Activated B cell treated with CpG ODN at 0.5 μM for 24 hours (primary cell): ENCODE data around the gene CYB561A3. TPM values are rescaled to one million over a fixed set of nuclear protein-coding genes. Genes with fewer than 3 reads are reported as not detected.
A peak's percentile ranks its signal among the peaks of the same experiment; 100 is the strongest.

Source experiments
- ATAC-seq: fragments of 200-7000 bp; cut with Tn5 transposase; one replicate; pipeline ENCODE4 v1.10.0; 2021; ENCODE audit warnings: low read depth, mild to moderate bottlenecking, moderate library complexity
- CTCF ChIA-PET: fragments of 350-600 bp; sonication (Branson Sonifier 250); formaldehyde crosslinking; loops from one replicate; lab custom pipeline; 2021; ENCODE audit warnings: antibody characterized with exemption; lab: Charles Lee
- POLR2A ChIA-PET: fragments of 350-600 bp; sonication (Branson Sonifier 250); formaldehyde crosslinking; loops from one replicate; lab custom pipeline; 2021; ENCODE audit warnings: antibody characterized with exemption; lab: Charles Lee
- DNase-seq: peaks from one replicate; pipeline ENCODE4 v3.0.0; 2022
- H3K27ac Mint-ChIP-seq: one replicate; pipeline ENCODE4 v1.8.0; 2020; ENCODE audit warnings: mixed read lengths
- H3K27me3 Mint-ChIP-seq: one replicate; pipeline ENCODE4 v1.8.0; 2021; ENCODE audit warnings: mixed read lengths
- H3K36me3 Mint-ChIP-seq: one replicate; pipeline ENCODE4 v1.8.0; 2021; ENCODE audit warnings: low read depth, mixed read lengths
- H3K4me1 Mint-ChIP-seq: one replicate; pipeline ENCODE4 v1.8.0; 2021; ENCODE audit warnings: mixed read lengths
- H3K4me3 Mint-ChIP-seq: one replicate; pipeline ENCODE4 v1.8.0; 2020; ENCODE audit warnings: mild to moderate bottlenecking, mixed read lengths
- H3K9me3 Mint-ChIP-seq: one replicate; pipeline ENCODE4 v1.8.0; 2020; ENCODE audit warnings: mixed read lengths
- intact Hi-C: fragments of 100-400 bp; cut with micrococcal nuclease; formaldehyde crosslinking; loops from one replicate; pipeline ENCODE4 v1.15.1; 2024
- total RNA-seq: library from RNA; stranded (reverse); gene quantifications from 2 replicates; pipeline ENCODE4 v1.2.3, GENCODE V29; 2022
- TF ChIP-seq, protein P1 (sequence below): fragments of 200-600 bp; IDR thresholded peaks from one replicate; pipeline ENCODE4 v1.8.0; 2022; ENCODE audit warnings: antibody characterized with exemption, mild to moderate bottlenecking

The CYB561A3 gene
- total RNA-seq, 1 donor from 2014 or later, result 433 TPM

DNA sequence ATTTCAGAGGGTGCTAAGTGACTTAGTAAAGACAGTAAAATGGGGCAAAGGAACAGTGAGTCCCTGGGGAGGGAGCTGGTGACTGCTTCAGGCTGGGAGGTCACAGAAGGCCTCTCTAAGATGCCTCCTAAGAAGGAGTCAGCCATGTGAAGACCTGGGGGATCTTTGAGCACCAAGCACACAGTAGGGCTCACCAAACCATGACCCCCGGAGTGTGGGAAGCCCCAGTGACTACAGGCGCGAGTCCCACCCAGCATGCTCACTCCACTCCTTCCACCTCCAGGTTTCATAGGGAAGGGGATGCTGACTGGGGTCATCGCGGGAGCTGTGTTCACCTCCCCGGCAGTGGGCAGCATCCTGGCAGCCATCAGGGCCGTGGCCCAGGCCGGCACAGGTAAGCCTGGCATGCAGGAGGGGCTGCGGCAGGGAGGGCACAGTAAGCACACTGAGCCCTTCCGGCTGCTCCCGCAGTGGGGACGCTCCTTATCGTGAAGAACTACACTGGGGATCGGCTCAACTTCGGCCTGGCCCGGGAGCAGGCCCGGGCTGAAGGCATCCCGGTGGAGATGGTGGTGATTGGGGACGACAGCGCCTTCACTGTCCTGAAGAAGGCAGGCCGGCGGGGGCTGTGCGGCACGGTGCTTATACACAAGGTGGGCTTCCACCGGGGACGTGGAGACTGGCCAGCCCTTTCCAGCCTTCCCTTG is 22.7 kb downstream of the CYB561A3 start:
- TF ChIP-seq, protein P1, sequence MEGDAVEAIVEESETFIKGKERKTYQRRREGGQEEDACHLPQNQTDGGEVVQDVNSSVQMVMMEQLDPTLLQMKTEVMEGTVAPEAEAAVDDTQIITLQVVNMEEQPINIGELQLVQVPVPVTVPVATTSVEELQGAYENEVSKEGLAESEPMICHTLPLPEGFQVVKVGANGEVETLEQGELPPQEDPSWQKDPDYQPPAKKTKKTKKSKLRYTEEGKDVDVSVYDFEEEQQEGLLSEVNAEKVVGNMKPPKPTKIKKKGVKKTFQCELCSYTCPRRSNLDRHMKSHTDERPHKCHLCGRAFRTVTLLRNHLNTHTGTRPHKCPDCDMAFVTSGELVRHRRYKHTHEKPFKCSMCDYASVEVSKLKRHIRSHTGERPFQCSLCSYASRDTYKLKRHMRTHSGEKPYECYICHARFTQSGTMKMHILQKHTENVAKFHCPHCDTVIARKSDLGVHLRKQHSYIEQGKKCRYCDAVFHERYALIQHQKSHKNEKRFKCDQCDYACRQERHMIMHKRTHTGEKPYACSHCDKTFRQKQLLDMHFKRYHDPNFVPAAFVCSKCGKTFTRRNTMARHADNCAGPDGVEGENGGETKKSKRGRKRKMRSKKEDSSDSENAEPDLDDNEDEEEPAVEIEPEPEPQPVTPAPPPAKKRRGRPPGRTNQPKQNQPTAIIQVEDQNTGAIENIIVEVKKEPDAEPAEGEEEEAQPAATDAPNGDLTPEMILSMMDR, result no peak
- Mint-ChIP-seq H3K27ac (no peak overlapping the region), H3K4me3 (no peak overlapping the region), H3K9me3 (no peaks in the 10 kb centered on the region), H3K27me3 (no peaks in the 10 kb centered on the region), H3K4me1 (peaks cover 34% of the 10 kb centered on the region), H3K36me3 (peaks cover 25% of the 10 kb centered on the region)
- ChIA-PET POLR2A (interaction anchor here (1.8 to 10.1 kb wide), 3 partner anchors 17 to 47 kb away, joined by 12 to 224 read pairs (median 13); partner anchors contain the start of genes CYB561A3 and TMEM138), CTCF (interaction anchor here (0.6 to 10.1 kb wide), 6 partner anchors 9 to 450 kb away, joined by 3 to 561 read pairs (median 17); partner anchors contain the start of genes CYB561A3, TMEM138 and TMEM216)
- DNase-seq, result no peak
- ATAC-seq, result no peak
- intact Hi-C loops, result no loop called here

DNA sequence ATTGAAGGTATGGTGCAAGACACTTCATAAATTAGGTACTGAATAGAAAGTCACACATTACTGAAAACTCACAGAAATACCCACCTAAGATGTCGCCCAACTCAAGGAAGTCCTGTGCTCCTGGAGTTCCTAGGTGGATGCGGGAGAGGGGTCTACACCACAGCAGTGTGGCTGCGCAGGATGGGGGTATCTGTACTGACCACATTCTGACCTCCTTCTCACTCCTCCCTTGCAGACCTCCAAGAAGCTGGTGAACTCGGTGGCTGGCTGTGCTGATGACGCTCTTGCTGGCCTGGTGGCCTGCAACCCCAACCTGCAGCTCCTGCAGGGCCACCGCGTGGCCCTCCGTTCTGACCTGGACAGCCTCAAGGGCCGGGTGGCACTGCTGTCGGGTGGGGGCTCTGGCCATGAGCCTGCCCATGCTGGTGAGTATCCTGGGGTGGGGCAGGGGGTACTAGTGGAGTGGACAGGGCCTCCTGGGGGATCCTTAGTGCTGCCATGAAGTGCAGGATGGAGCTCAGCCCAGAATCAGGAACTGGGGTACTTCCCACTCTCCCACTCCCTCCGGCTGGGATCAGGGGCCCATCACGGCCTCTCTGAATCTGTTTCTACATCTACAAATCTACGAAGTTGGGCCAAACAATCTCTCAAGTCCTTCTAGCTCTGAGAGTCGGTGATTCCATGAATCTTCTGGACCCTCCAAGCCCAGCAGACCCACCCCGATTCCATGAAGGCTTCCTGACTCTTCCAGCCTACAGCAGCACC is 23.8 kb downstream of the CYB561A3 start:
- no peaks in the 10 kb centered on the region for H3K9me3 Mint-ChIP-seq
- TF ChIP-seq, protein P1, result no peak
- intact Hi-C loops, result loop anchor here (2.0 kb wide), 1 partner anchor 55 kb away; the partner anchor contains the start of gene TMEM216
- ATAC-seq (no peak), DNase-seq (no peak)
- peaks cover 26% of the 10 kb centered on the region for H3K36me3 Mint-ChIP-seq
- POLR2A ChIA-PET, result interaction anchor here (1.8 to 10.1 kb wide), 3 partner anchors 18 to 48 kb away, joined by 12 to 224 read pairs (median 13); partner anchors contain the start of genes CYB561A3 and TMEM138
- no peak overlapping the region for H3K4me3 Mint-ChIP-seq
- CTCF ChIA-PET, result interaction anchor here (1.1 to 10.1 kb wide), 5 partner anchors 10 to 97 kb away, joined by 3 to 561 read pairs (median 29); partner anchors contain the start of genes CYB561A3, TMEM138 and TMEM216
- no peaks in the 10 kb centered on the region for H3K27me3 Mint-ChIP-seq
- no peak overlapping the region for H3K27ac Mint-ChIP-seq
- peaks cover 42% of the 10 kb centered on the region for H3K4me1 Mint-ChIP-seq

DNA sequence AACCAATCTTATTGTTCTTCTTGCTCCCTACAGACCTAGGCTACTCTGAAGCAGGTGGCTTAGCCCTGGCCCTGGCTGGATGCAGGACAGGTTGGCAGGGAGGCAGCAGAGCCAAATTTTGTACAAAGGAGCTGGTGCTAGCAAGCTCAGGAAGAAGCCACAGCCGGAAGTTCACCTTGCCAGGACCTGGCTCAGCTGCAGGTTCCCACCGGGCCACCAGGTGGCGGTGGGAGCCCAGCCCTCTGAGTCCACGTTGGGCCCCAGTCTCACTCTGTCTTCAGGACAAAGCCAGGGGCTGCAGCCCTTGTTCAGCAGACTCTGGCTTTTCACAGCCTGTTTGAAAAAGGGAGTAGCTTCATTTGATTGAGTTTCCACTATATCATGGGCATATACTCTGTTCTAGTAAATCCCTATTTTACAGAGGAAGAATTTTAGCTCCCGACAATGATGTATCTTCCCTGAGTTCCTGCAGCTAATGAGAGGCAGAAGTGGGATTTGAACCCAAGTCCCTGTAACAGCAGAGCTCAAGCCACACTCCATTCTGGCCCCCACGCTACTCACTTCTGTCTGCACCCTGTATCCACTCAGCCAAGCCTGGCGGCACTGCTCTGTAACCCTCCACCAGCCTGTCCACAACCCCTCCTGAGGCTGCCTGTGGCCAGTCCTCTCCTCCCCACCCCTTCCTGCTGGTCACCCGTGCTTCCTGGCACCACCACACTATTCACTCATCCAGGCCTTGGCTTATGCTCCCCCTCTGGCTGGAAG is 25.3 kb downstream of the CYB561A3 start:
- Mint-ChIP-seq H3K36me3 (peaks cover 23% of the 10 kb centered on the region), H3K4me3 (no peak overlapping the region), H3K4me1 (peaks cover 48% of the 10 kb centered on the region), H3K27ac (peak overlapping the region; percentile 79), H3K9me3 (no peaks in the 10 kb centered on the region), H3K27me3 (no peaks in the 10 kb centered on the region)
- POLR2A ChIA-PET, result interaction anchor here (0.6 to 10.1 kb wide), 12 partner anchors 8 to 615 kb away, joined by 3 to 224 read pairs (median 4); partner anchors contain the start of genes CYB561A3, TMEM138 and TMEM216
- ATAC-seq, result peak; percentile 76
- CTCF ChIA-PET, result interaction anchor here (0.6 to 10.1 kb wide), 24 partner anchors 8 to 505 kb away, joined by 3 to 561 read pairs (median 5); partner anchors contain the start of genes CPSF7, CYB561A3, SDHAF2 and TMEM138
- TF ChIP-seq, protein P1, result peak; percentile 30
- peak; percentile 83 for DNase-seq
- intact Hi-C loops, result loop anchor here (1.0 to 2.0 kb wide), 5 partner anchors 21 to 99 kb away; partner anchors contain the start of genes TMEM138 and TMEM216

DNA sequence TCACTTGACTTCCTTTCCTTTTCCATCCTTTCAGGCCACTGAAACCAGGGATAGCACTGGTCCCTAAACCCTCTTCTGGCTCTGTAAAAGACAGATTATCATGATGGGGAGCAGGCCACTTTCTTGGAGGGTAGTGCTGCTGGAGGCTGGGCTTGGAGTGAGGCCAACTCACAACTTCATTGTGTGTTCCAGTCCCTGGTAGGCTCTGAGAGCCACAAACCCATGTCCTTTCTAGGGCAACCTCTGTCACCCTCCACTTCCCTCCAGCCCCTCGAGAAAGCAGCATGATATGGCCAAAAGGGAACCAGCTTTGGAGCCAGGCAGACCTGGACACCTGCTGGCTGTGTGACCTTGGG is 26.3 kb downstream of the CYB561A3 start:
- H3K27me3 Mint-ChIP-seq, result no peaks in the 10 kb centered on the region
- ChIA-PET CTCF (interaction anchor here (1.1 to 10.1 kb wide), 9 partner anchors 20 to 504 kb away, joined by 4 to 561 read pairs (median 9); partner anchors contain the start of genes CPSF7, CYB561A3, SDHAF2 and TMEM138), POLR2A (interaction anchor here (0.7 to 10.1 kb wide), 8 partner anchors 18 to 493 kb away, joined by 3 to 224 read pairs (median 32); partner anchors contain the start of genes CPSF7, CYB561A3, SDHAF2 and TMEM138)
- peaks cover 24% of the 10 kb centered on the region for H3K36me3 Mint-ChIP-seq
- no peak for DNase-seq
- H3K27ac Mint-ChIP-seq, result peak overlapping the region; percentile 79
- peaks cover 48% of the 10 kb centered on the region for H3K4me1 Mint-ChIP-seq
- TF ChIP-seq, protein P1, result no peak
- no peak for ATAC-seq
- intact Hi-C loops, result no loop called here
- no peaks in the 10 kb centered on the region for H3K9me3 Mint-ChIP-seq
- no peak overlapping the region for H3K4me3 Mint-ChIP-seq
